ENCODE results near the gene CD34.
"Not testable (repeated sequence)": the region's sequence is repeated elsewhere in the genome, so short reads cannot be mapped to it uniquely, and the experiment has no call there.

The CD34 gene

GRCh38 chr1:207933205-207933800, 22.4 kb upstream of the CD34 start:
- no peaks in the 10 kb centered on the region for H3K36me3 ChIP-seq (ENCODE audit: control insufficient read depth, insufficient read depth, low read length)
- WGBS (ENCODE audit: insufficient coverage, insufficient read length) = no CpG with 5 or more reads among the region's 4 CpGs
- H3K27me3 ChIP-seq (ENCODE audit: control insufficient read depth, insufficient read depth, low read length) = no peaks in the 10 kb centered on the region
- no peaks in the 10 kb centered on the region for H3K9me3 ChIP-seq (ENCODE audit: control insufficient read depth, insufficient read depth, low read length)
- no peak overlapping the region for H3K4me3 ChIP-seq (ENCODE audit: low read length)
- no peak overlapping the region for H3K27ac ChIP-seq (ENCODE audit: low read length)
- H3K4me1 ChIP-seq (ENCODE audit: control insufficient read depth, insufficient read depth, low read length) = no peaks in the 10 kb centered on the region
- no peak for DNase-seq (ENCODE audit: low read depth, low spot score)

GRCh38 chr1:207926984-207927383, 16.1 kb upstream of the CD34 start:
- Histone ChIP-seq H3K9me3 (ENCODE audit: control insufficient read depth, insufficient read depth, low read length) (no peaks in the 10 kb centered on the region), H3K27me3 (ENCODE audit: control insufficient read depth, insufficient read depth, low read length) (no peaks in the 10 kb centered on the region), H3K36me3 (ENCODE audit: control insufficient read depth, insufficient read depth, low read length) (no peaks in the 10 kb centered on the region; the same call in 1 of the 2 replicates), H3K27ac (ENCODE audit: low read length) (no peak overlapping the region), H3K4me3 (ENCODE audit: low read length) (no peak overlapping the region), H3K4me1 (ENCODE audit: control insufficient read depth, insufficient read depth, low read length) (no peaks in the 10 kb centered on the region)
- DNase-seq (ENCODE audit: low read depth, low spot score) = no peak
- no CpG with 5 or more reads among the region's 1 CpG for WGBS (ENCODE audit: insufficient coverage, insufficient read length)

GRCh38 chr1:207925969-207926368, 15.0 kb upstream of the CD34 start:
- H3K4me1 ChIP-seq (ENCODE audit: control insufficient read depth, insufficient read depth, low read length); H3K9me3 ChIP-seq (ENCODE audit: control insufficient read depth, insufficient read depth, low read length); DNase-seq (ENCODE audit: low read depth, low spot score); H3K27ac ChIP-seq (ENCODE audit: low read length); H3K4me3 ChIP-seq (ENCODE audit: low read length); H3K36me3 ChIP-seq (ENCODE audit: control insufficient read depth, insufficient read depth, low read length); H3K27me3 ChIP-seq (ENCODE audit: control insufficient read depth, insufficient read depth, low read length): not testable (repeated sequence)
- no CpG with 5 or more reads among the region's 3 CpGs for WGBS (ENCODE audit: insufficient coverage, insufficient read length)

GRCh38 chr1:207925210-207925609, 14.3 kb upstream of the CD34 start:
- Histone ChIP-seq H3K27me3 (ENCODE audit: control insufficient read depth, insufficient read depth, low read length) (no peaks in the 10 kb centered on the region), H3K27ac (ENCODE audit: low read length) (no peak overlapping the region), H3K4me3 (ENCODE audit: low read length) (no peak overlapping the region), H3K9me3 (ENCODE audit: control insufficient read depth, insufficient read depth, low read length) (no peaks in the 10 kb centered on the region), H3K4me1 (ENCODE audit: control insufficient read depth, insufficient read depth, low read length) (no peaks in the 10 kb centered on the region), H3K36me3 (ENCODE audit: control insufficient read depth, insufficient read depth, low read length) (no peaks in the 10 kb centered on the region; the same call in 1 of the 2 replicates)
- DNase-seq (ENCODE audit: low read depth, low spot score) = no peak
- WGBS (ENCODE audit: insufficient coverage, insufficient read length) = no CpG with 5 or more reads among the region's 8 CpGs

GRCh38 chr1:207923561-207923960, 12.6 kb upstream of the CD34 start:
- DNase-seq (ENCODE audit: low read depth, low spot score) = no peak
- no peak overlapping the region for H3K27ac ChIP-seq (ENCODE audit: low read length)
- H3K4me3 ChIP-seq (ENCODE audit: low read length) = no peak overlapping the region
- H3K9me3 ChIP-seq (ENCODE audit: control insufficient read depth, insufficient read depth, low read length) = no peaks in the 10 kb centered on the region
- H3K27me3 ChIP-seq (ENCODE audit: control insufficient read depth, insufficient read depth, low read length) = no peaks in the 10 kb centered on the region
- no CpG with 5 or more reads among the region's 7 CpGs for WGBS (ENCODE audit: insufficient coverage, insufficient read length)
- H3K36me3 ChIP-seq (ENCODE audit: control insufficient read depth, insufficient read depth, low read length) = no peaks in the 10 kb centered on the region; the same call in 1 of the 2 replicates
- no peaks in the 10 kb centered on the region for H3K4me1 ChIP-seq (ENCODE audit: control insufficient read depth, insufficient read depth, low read length)

GRCh38 chr1:207923121-207923520, 12.2 kb upstream of the CD34 start:
- Histone ChIP-seq H3K27me3 (ENCODE audit: control insufficient read depth, insufficient read depth, low read length) (no peaks in the 10 kb centered on the region), H3K27ac (ENCODE audit: low read length) (no peak overlapping the region), H3K4me3 (ENCODE audit: low read length) (no peak overlapping the region), H3K9me3 (ENCODE audit: control insufficient read depth, insufficient read depth, low read length) (no peaks in the 10 kb centered on the region), H3K36me3 (ENCODE audit: control insufficient read depth, insufficient read depth, low read length) (no peaks in the 10 kb centered on the region; the same call in 1 of the 2 replicates), H3K4me1 (ENCODE audit: control insufficient read depth, insufficient read depth, low read length) (no peaks in the 10 kb centered on the region)
- WGBS (ENCODE audit: insufficient coverage, insufficient read length) = no CpG with 5 or more reads among the region's 5 CpGs
- DNase-seq (ENCODE audit: low read depth, low spot score) = no peak

GRCh38 chr1:207922554-207922953, 11.6 kb upstream of the CD34 start:
- no peak for DNase-seq (ENCODE audit: low read depth, low spot score)
- Histone ChIP-seq H3K4me3 (ENCODE audit: low read length) (no peak overlapping the region), H3K27ac (ENCODE audit: low read length) (no peak overlapping the region), H3K27me3 (ENCODE audit: control insufficient read depth, insufficient read depth, low read length) (no peaks in the 10 kb centered on the region), H3K36me3 (ENCODE audit: control insufficient read depth, insufficient read depth, low read length) (no peaks in the 10 kb centered on the region; the same call in 1 of the 2 replicates), H3K9me3 (ENCODE audit: control insufficient read depth, insufficient read depth, low read length) (no peaks in the 10 kb centered on the region), H3K4me1 (ENCODE audit: control insufficient read depth, insufficient read depth, low read length) (no peaks in the 10 kb centered on the region)
- WGBS (ENCODE audit: insufficient coverage, insufficient read length) = no CpG with 5 or more reads among the region's 8 CpGs

GRCh38 chr1:207921321-207921720, 10.4 kb upstream of the CD34 start:
- H3K27me3 ChIP-seq (ENCODE audit: control insufficient read depth, insufficient read depth, low read length) = no peaks in the 10 kb centered on the region

GRCh38 chr1:207920444-207921021, 9.6 kb upstream of the CD34 start:
- Histone ChIP-seq H3K27ac (ENCODE audit: low read length) (no peak overlapping the region), H3K36me3 (ENCODE audit: control insufficient read depth, insufficient read depth, low read length) (no peaks in the 10 kb centered on the region; the same call in 1 of the 2 replicates), H3K9me3 (ENCODE audit: control insufficient read depth, insufficient read depth, low read length) (no peaks in the 10 kb centered on the region), H3K27me3 (ENCODE audit: control insufficient read depth, insufficient read depth, low read length) (no peaks in the 10 kb centered on the region), H3K4me1 (ENCODE audit: control insufficient read depth, insufficient read depth, low read length) (no peaks in the 10 kb centered on the region), H3K4me3 (ENCODE audit: low read length) (no peak overlapping the region)
- DNase-seq (ENCODE audit: low read depth, low spot score) = no peak
- WGBS (ENCODE audit: insufficient coverage, insufficient read length) = no CpG with 5 or more reads among the region's 2 CpGs

More at GRCh38 chr1:207921321-207921720, 10.4 kb upstream of the CD34 start:
- WGBS (ENCODE audit: insufficient coverage, insufficient read length) = no CpG with 5 or more reads among the region's 3 CpGs
- H3K27ac ChIP-seq (ENCODE audit: low read length) = no peak overlapping the region
- no peaks in the 10 kb centered on the region for H3K4me1 ChIP-seq (ENCODE audit: control insufficient read depth, insufficient read depth, low read length)
- no peak for DNase-seq (ENCODE audit: low read depth, low spot score)
- H3K4me3 ChIP-seq (ENCODE audit: low read length) = no peak overlapping the region
- no peaks in the 10 kb centered on the region for H3K9me3 ChIP-seq (ENCODE audit: control insufficient read depth, insufficient read depth, low read length)
- H3K36me3 ChIP-seq (ENCODE audit: control insufficient read depth, insufficient read depth, low read length) = no peaks in the 10 kb centered on the region; the same call in 1 of the 2 replicates

- Histone ChIP-seq H3K27ac (ENCODE audit: low read length) (no peak overlapping the region), H3K27me3 (ENCODE audit: control insufficient read depth, insufficient read depth, low read length) (no peaks in the 10 kb centered on the region), H3K36me3 (ENCODE audit: control insufficient read depth, insufficient read depth, low read length) (no peaks in the 10 kb centered on the region), H3K4me3 (ENCODE audit: low read length) (no peak overlapping the region), H3K4me1 (ENCODE audit: control insufficient read depth, insufficient read depth, low read length) (no peaks in the 10 kb centered on the region), H3K9me3 (ENCODE audit: control insufficient read depth, insufficient read depth, low read length) (no peaks in the 10 kb centered on the region)
- DNase-seq (ENCODE audit: low read depth, low spot score) = no peak
- 100% methylated on average over 2 of the region's 2 CpGs for WGBS (ENCODE audit: insufficient coverage, insufficient read length)
These were observed 8.7 kb upstream of the CD34 start for GRCh38 chr1:207919523-207920170.
